Trophoblast cell (in vitro differentiated cells and primary cell): Measurements from ENCODE around the gene MRGPRD.

Experiments used
- DNase-seq, 2 donors: peaks; one replicate each; pipeline ENCODE4 v3.0.0-alpha.2; 2016
- H2AFZ ChIP-seq: 2 replicates; pipeline ENCODE4 v1.6.1; 2013; ENCODE audit warnings: low read length, moderate library complexity, mild to moderate bottlenecking; ENCODE audit not compliant: insufficient read depth, poor library complexity
- H2AK5ac ChIP-seq: 2 replicates; pipeline ENCODE4 v1.6.1; 2013; ENCODE audit warnings: mild to moderate bottlenecking, low read length
- H2BK120ac ChIP-seq: 2 replicates; pipeline ENCODE4 v1.6.1; 2013; ENCODE audit warnings: low read length, mild to moderate bottlenecking, moderate library complexity; ENCODE audit not compliant: insufficient read depth, poor library complexity
- H2BK12ac ChIP-seq: 2 replicates; pipeline ENCODE4 v1.6.1; 2013; ENCODE audit warnings: mild to moderate bottlenecking, low read length, moderate library complexity
- H2BK5ac ChIP-seq: 2 replicates; pipeline ENCODE4 v1.6.1; 2013; ENCODE audit warnings: low read length, low read depth, moderate library complexity, mild to moderate bottlenecking; ENCODE audit not compliant: poor library complexity
- H3K14ac ChIP-seq: 2 replicates; pipeline ENCODE4 v1.6.1; 2013; ENCODE audit warnings: mild to moderate bottlenecking, low read length
- H3K18ac ChIP-seq: 2 replicates; pipeline ENCODE4 v1.6.1; 2013; ENCODE audit warnings: mild to moderate bottlenecking, low read length
- H3K23ac ChIP-seq: 2 replicates; pipeline ENCODE4 v1.6.1; 2013; ENCODE audit warnings: low read length
- H3K27ac ChIP-seq: 2 replicates; pipeline ENCODE4 v1.5.1; 2013; ENCODE audit warnings: low read depth, mild to moderate bottlenecking, inconsistent platforms, low read length, moderate library complexity
- H3K27me3 ChIP-seq: 2 replicates; pipeline ENCODE4 v1.6.1; 2013; ENCODE audit warnings: inconsistent platforms, mild to moderate bottlenecking, low read length, moderate library complexity; ENCODE audit not compliant: insufficient read depth
- H3K36me3 ChIP-seq, 2 experiments: 1 replicate in 1 of 2; 2 replicates in 1 of 2; pipeline ENCODE4 v1.6.1; 2013; ENCODE audit warnings: low read length in 2 of 2, mild to moderate bottlenecking in 2 of 2, moderate library complexity in 1 of 2; ENCODE audit not compliant: insufficient read depth in 2 of 2, control insufficient read depth in 1 of 2
- H3K4ac ChIP-seq: 2 replicates; pipeline ENCODE4 v1.6.1; 2013; ENCODE audit warnings: low read depth, mild to moderate bottlenecking, low read length, moderate library complexity
- H3K4me1 ChIP-seq, 2 experiments: 1 replicate in 1 of 2; 2 replicates in 1 of 2; pipeline ENCODE4 v1.6.1; 2013; ENCODE audit warnings: low read length in 2 of 2, mild to moderate bottlenecking in 2 of 2, moderate library complexity in 1 of 2; ENCODE audit not compliant: insufficient read depth in 2 of 2, control insufficient read depth in 1 of 2
- H3K4me2 ChIP-seq: 2 replicates; pipeline ENCODE4 v1.6.1; 2013; ENCODE audit warnings: inconsistent platforms, mild to moderate bottlenecking, low read length, moderate library complexity
- H3K4me3 ChIP-seq: 2 replicates; pipeline ENCODE4 v1.5.1; 2013; ENCODE audit warnings: mild to moderate bottlenecking, low read depth, low read length, inconsistent platforms
- H3K79me1 ChIP-seq: one replicate; pipeline ENCODE4 v1.6.1; 2013; ENCODE audit warnings: low read length
- H3K79me2 ChIP-seq: 2 replicates; pipeline ENCODE4 v1.6.1; 2013; ENCODE audit warnings: low read length, mild to moderate bottlenecking; ENCODE audit not compliant: control insufficient read depth, insufficient read depth, poor library complexity
- H3K9ac ChIP-seq: 2 replicates; pipeline ENCODE4 v1.6.1; 2013; ENCODE audit warnings: mild to moderate bottlenecking, low read length
- H3K9me3 ChIP-seq: 2 replicates; pipeline ENCODE4 v1.6.1; 2013; ENCODE audit warnings: low read depth, mild to moderate bottlenecking, control low read depth, inconsistent platforms, low read length; ENCODE audit not compliant: insufficient read depth
- H4K12ac ChIP-seq: 2 replicates; pipeline ENCODE4 v1.6.1; 2013; ENCODE audit warnings: low read depth, mild to moderate bottlenecking, low read length, moderate library complexity
- H4K8ac ChIP-seq: 2 replicates; pipeline ENCODE4 v1.6.1; 2013; ENCODE audit warnings: low read depth, mild to moderate bottlenecking, low read length, moderate library complexity
- H4K91ac ChIP-seq: one replicate; pipeline ENCODE4 v1.6.1; 2013; ENCODE audit warnings: low read depth, mild to moderate bottlenecking, low read length, moderate library complexity
- WGBS: extraction: QIAGEN DNeasy Blood & Tissue Kit; methylation state at CpG from one replicate; pipeline ENCODE4 v1.1.7; 2013; ENCODE audit warnings: missing lambda C conversion rate; ENCODE audit not compliant: insufficient read length, insufficient coverage; ENCODE audit errors: extremely low coverage; 5-methylcytosine and 5-hydroxymethylcytosine counted together

Gene MRGPRD

DNA sequence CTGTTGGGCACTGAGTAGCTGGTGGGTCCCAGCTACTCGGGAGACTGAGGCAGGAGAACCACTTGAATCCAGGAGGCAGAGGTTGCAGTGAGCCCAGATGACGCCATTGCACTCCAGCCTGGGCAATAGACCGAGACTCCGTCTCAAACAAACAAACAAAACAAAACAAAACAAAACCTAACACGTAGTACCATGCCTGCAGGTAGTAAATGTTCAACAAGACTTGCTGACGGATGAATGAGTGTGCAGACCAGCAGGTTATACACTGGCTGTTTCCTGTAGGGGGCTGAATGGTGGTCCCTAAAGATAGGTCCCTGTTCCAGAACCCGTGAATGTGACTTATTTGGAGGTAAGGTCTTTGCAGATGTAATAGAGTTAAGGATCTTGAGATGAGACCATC lies 12.8 kb upstream of the MRGPRD start:
- Histone ChIP-seq H3K23ac (no peak overlapping the region), H2AFZ (no peak overlapping the region), H3K79me1 (no peaks in the 10 kb centered on the region), H2BK120ac (no peak overlapping the region), H3K4me1 (no peaks in the 10 kb centered on the region), H2AK5ac (no peak overlapping the region), H3K4me2 (no peak overlapping the region), H3K4me3 (no peak overlapping the region), H4K12ac (no peak overlapping the region), H3K9me3 (peaks cover 2% of the 10 kb centered on the region), H4K91ac (no peak overlapping the region), H3K79me2 (no peaks in the 10 kb centered on the region), H3K18ac (no peak overlapping the region), H3K36me3 (no peaks in the 10 kb centered on the region), H2BK12ac (no peak overlapping the region), H3K4ac (no peak overlapping the region), H3K14ac (no peak overlapping the region), H3K9ac (no peak overlapping the region), H4K8ac (no peak overlapping the region), H3K27ac (no peak overlapping the region), H3K27me3 (no peaks in the 10 kb centered on the region), H2BK5ac (no peak overlapping the region)
- WGBS, result no CpG with 5 or more reads among the region's 7 CpGs
- no peak for DNase-seq

DNA sequence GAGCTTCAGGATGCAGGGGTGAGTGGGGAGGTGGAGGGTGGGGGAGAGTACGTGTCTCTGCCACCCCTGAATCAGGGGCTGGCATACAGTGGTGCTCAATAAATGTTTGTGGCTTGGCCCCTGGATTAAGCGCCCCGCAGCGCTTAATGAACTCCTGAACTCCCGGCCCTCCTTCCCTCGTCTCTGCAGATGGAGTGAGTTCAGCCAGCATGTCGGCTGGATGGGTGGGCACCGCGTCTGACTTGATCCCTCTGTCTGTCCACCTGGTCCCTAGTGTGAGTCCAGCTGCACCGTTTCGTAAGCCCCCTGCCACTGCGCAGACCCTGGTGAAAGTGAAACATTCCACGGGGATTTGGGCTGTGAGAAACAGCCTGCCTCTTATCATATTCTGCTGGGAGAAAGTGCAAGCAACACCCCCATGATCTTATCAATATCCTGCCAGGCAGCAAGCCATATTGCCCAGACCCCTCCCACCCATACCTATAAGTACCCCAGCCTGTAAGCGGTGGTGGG lies 12.0 kb upstream of the MRGPRD start:
- no peak overlapping the region for H3K4ac ChIP-seq
- H3K23ac ChIP-seq, result no peak overlapping the region
- no peak overlapping the region for H3K4me3 ChIP-seq
- H4K91ac ChIP-seq, result no peak overlapping the region
- H4K12ac ChIP-seq, result no peak overlapping the region
- no peak overlapping the region for H4K8ac ChIP-seq
- WGBS, result no CpG with 5 or more reads among the region's 14 CpGs
- no peak overlapping the region for H3K14ac ChIP-seq
- H3K9ac ChIP-seq, result no peak overlapping the region
- no peak overlapping the region for H2AK5ac ChIP-seq
- H3K4me1 ChIP-seq, result no peaks in the 10 kb centered on the region
- peaks cover 2% of the 10 kb centered on the region for H3K9me3 ChIP-seq
- H2AFZ ChIP-seq, result no peak overlapping the region
- no peaks in the 10 kb centered on the region for H3K36me3 ChIP-seq
- H3K79me1 ChIP-seq, result no peaks in the 10 kb centered on the region
- no peak overlapping the region for H3K18ac ChIP-seq
- no peak overlapping the region for H2BK120ac ChIP-seq
- DNase-seq, result no peak
- H3K27me3 ChIP-seq, result no peaks in the 10 kb centered on the region
- H3K27ac ChIP-seq, result no peak overlapping the region
- no peak overlapping the region for H3K4me2 ChIP-seq
- no peaks in the 10 kb centered on the region for H3K79me2 ChIP-seq
- no peak overlapping the region for H2BK5ac ChIP-seq
- no peak overlapping the region for H2BK12ac ChIP-seq

- WGBS, result no CpG with 5 or more reads among the region's 16 CpGs
- Histone ChIP-seq H3K9me3 (no peaks in the 10 kb centered on the region), H3K18ac (no peak overlapping the region), H3K9ac (no peak overlapping the region), H2AK5ac (no peak overlapping the region), H3K23ac (no peak overlapping the region), H3K36me3 (no peaks in the 10 kb centered on the region), H3K4me3 (no peak overlapping the region), H3K79me2 (no peaks in the 10 kb centered on the region), H4K8ac (no peak overlapping the region), H3K14ac (no peak overlapping the region), H2BK5ac (no peak overlapping the region), H2BK12ac (no peak overlapping the region), H3K27ac (no peak overlapping the region), H3K4me2 (no peak overlapping the region), H2AFZ (no peak overlapping the region), H3K27me3 (no peaks in the 10 kb centered on the region), H3K4me1 (no peaks in the 10 kb centered on the region), H4K12ac (no peak overlapping the region), H4K91ac (no peak overlapping the region), H3K79me1 (no peaks in the 10 kb centered on the region), H2BK120ac (no peak overlapping the region), H3K4ac (no peak overlapping the region)
- DNase-seq, result no peak
Observed at GRCh38 chr11:68990995-68991780, 10.4 kb upstream of the MRGPRD start.

DNA sequence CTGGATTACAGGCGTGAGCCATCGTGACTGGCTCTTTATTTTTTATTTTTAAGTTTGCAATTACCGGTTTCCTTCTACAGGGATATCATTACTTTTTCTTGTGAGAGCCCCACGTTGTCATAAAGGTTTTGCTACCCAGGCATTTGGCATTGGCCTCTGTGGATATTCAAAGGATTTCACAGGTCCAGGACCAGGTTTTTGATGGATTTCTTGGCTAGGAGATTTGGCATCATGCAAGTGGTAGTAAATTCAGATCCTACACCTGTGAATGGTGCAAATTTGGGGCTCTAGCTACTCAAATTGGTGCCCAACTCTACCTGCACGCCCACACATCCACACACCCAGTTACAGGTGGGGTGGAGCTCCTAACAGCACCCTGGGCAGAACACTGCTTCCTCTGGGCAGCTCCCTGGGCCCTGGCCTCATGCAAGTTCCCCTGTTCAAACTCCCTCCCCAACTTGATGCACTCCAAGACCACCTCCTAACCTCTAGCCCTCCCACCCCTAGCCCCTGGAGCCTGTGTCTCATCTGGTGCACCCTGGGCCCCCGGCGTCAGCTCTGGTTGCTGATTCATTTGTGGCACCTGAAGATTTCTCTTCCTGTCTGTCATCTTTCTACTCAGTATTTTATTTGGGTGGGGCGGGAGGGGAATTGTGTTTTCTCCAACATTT lies 9.3 kb upstream of the MRGPRD start:
- Histone ChIP-seq H3K9ac (no peak overlapping the region), H3K18ac (no peak overlapping the region), H2BK5ac (no peak overlapping the region), H3K79me1 (no peaks in the 10 kb centered on the region), H4K91ac (no peak overlapping the region), H3K9me3 (no peaks in the 10 kb centered on the region), H2AK5ac (no peak overlapping the region), H3K79me2 (no peaks in the 10 kb centered on the region), H3K14ac (no peak overlapping the region), H4K8ac (no peak overlapping the region), H3K36me3 (no peaks in the 10 kb centered on the region), H2BK12ac (no peak overlapping the region), H3K4ac (no peak overlapping the region), H3K4me2 (no peak overlapping the region), H3K4me1 (no peaks in the 10 kb centered on the region), H2BK120ac (no peak overlapping the region), H2AFZ (no peak overlapping the region), H3K27ac (no peak overlapping the region), H3K23ac (no peak overlapping the region), H4K12ac (no peak overlapping the region), H3K4me3 (no peak overlapping the region), H3K27me3 (no peaks in the 10 kb centered on the region)
- no peak for DNase-seq
- no CpG with 5 or more reads among the region's 8 CpGs for WGBS
